Measurements from ENCODE around the gene NCKAP5.
"Not testable (repeated sequence)": the region's sequence is repeated elsewhere in the genome, so short reads cannot be mapped to it uniquely, and the experiment has no call there.

NCKAP5 gene

DNA sequence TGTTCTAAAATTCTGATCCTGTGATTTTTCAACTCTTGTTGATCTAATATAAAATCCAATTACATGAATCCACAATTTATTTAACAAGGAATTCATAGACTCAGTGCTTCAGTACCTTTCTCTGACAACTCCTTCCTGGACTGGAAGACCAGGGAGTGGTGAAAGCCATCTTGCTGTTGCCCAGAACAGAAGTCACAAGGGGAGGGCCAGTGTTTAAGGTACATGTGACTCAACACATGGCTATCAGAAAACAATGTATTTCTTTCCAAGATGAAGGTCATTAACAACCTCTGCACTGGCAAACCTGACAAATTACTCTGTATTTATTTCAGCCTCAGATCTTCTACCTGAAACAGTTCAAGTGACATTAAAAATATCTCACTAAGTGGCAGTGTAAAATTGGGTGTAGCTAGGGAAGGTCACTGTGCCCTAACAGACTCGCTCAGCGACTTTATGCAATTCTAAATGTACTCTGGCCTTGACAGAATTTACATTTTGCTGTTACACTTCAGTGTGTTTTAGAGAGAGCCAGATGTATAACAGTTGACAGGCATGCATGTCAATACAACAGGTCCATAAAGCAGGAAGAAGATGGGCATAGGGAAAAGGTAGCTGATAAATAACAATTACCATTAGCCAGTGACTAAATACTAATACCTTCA, 75.4 kb downstream of the NCKAP5 start:
- DNase-seq = no peak

GRCh38 chr2:133490411-133490980, 77.8 kb downstream of the NCKAP5 start:
- DNase-seq = no peak

DNA sequence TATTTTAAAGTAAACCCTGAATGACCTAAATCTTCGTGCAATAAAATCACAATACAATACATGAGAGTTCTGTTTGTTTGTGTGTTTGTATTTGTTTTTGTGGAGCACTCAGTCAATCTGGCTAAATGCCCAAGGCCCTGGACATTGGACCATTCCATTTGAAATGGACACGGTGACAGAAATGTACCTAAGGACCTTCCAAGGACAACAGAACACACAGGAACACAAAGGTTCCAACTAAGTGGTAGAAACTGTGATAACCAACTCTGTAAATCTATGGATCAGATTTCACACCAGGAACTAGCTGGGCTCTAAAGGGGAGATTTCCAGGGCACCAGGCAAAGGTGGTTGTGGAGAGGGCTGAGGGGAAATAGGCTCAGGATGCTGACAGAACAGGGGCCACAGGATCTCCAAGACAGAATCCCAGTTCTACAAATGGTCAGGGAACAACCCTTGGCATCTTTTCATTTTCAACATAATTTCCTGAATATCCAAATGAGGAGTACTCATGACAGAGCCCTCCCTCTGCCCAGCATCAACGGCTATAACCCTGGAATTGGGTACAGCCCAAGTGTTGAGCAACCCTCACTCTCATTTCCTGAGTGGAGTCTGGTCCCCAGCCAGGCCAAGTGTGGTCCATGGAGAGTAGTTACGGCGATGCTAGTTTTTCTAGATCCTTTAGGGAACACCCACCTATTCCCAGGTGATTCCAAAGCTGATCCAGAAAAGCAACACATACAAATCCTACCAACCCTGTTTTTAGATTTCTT, 78.4 kb downstream of the NCKAP5 start:
- DNase-seq = no peak

DNA sequence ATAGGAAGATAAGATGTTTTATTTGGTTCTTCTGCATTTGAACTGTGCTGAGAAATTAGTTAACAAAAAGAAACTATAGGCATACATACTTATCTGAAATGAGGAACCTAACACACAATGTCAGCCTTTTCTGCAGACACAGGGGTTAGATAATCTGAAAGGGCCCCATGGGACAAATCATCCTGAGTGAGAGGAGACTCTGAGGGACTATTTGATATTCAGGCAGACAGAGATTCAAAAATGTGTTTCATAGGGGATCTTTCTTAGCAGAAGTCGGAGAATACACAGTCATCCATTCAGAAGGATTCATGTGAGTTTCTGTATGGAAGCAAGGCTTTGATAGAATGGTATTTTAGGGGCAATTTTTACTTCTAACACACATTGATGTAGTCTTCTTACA, 79.1 kb downstream of the NCKAP5 start:
- no peak for DNase-seq

DNA sequence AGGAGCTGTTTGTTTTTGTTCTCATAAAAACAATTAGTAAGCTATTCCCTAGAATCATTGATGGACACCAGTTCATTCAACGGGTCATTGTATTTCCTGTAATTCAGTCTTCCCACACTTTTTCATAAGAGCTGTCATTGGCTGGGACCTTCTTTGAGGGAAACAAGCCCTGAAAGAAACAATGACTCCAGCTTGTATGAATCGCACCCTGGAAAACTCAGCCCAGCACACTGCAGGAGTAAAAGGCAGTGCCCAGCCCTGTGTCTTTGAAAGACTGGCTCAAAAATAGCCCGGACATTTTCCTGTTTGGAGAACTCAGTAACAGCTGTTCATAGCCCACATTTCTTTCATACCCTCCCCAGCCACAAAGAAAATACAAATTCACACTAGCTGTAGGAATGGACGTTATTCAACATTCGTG, 81.5 kb downstream of the NCKAP5 start:
- DNase-seq = no peak

- no peak for DNase-seq
Observed at GRCh38 chr2:133485868-133486267, 82.4 kb downstream of the NCKAP5 start.

DNA sequence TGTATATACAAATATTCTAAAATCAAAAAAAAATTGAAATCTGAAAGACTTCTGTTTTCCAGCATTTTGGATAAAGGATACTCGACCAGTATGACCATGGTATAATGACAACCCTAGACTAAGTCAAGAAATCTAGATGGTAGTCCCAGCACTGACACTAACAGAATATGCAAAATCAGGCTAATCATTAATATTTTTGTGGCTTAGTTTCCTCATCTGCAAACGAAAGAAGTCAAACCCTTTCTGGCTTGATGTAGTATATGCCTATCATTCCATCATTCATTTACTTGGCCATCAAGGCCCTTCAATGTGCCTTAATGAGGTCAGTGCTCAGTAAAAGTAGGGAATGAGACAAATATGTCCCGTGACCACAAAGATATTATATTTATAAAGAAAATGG, 83.5 kb downstream of the NCKAP5 start:
- no peak for DNase-seq

DNA sequence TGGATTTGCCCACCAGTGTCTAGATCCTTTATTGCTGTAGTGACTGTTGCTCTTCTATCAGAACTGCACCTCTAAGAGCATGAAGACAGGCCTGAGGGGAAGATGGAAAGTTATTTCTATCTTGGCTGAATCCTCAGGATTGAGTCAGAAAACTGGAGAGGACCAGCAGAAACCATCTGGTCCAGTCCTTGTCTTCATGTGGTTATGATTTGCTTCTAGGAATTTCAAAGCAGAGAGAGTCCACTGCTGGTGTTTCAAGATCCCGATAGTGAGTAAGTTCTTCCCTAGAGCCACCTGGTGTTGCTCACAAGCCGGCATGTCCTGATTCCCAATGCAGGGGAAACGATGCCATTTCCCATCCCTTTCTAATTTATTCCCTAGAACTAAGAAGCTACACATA, 84.2 kb downstream of the NCKAP5 start:
- no peak for DNase-seq

DNA sequence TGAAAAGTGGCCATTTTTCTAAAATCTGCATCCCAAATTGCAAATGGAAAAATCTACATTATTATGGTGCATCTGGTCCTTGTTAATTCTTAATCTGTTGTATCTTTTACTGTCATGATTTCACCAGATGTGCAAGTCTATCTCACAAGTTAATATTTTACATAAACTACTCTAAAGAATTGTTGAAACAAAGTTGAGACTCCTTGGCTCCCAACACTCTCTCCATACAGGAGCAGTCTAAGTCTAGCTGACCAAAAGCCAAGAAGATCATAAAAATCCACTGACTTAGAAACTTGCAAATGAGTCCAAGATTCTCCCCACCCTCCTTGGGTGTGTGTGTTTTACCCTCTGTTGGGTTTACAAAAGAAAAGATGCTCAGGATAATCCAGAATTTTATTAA, 85.1 kb downstream of the NCKAP5 start:
- no peak for DNase-seq

DNA sequence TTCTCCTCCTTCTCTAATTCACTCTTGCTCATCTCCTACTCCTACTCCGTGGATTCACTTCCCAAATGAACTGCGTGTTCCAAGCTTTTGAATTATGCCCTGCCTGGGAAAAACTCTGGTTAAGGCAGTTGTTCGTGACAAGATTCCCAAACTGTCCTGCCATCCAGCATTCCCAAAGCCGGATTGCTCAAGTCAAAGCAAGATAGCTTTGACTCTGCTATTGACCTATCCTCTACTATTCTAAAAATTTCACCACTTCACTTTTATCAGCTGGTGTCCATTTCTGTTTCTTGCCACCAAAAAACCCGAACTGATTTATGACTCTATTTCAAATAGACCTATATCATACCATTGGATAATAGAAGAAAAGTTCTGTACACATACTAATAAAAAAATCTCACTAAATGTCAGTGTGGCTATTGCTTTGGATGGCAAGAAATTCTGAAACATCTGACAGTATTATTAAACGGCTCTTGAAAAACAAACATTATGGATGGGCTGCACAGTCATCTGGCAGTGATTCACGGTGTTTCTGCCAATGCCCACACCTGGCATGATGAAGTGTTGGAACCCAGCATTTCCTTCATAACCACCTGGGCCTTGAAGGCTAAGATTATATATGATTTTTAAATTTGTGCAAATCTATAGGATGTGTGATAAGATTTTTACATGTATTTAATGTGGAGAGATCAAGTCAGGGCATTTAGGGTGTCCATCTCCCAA, 87.4 kb downstream of the NCKAP5 start:
- DNase-seq = no peak

DNA sequence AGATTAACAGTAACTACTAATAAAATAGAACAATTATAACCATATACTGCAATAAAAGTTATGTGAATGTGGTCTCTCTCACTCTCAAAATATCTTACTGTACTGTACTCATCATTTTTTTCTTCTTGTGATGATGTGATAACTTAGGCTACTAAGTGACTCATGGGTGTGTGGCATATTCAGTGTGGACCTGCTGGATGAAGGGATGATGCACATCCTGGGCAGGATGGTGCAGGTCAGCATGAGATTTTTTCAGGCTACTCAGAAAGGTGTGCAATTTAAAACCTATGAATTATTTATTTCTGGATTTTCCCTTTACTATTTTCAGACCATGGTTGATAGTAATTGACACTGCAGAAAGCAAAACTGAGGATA, 90.7 kb downstream of the NCKAP5 start:
- no peak for DNase-seq

DNA sequence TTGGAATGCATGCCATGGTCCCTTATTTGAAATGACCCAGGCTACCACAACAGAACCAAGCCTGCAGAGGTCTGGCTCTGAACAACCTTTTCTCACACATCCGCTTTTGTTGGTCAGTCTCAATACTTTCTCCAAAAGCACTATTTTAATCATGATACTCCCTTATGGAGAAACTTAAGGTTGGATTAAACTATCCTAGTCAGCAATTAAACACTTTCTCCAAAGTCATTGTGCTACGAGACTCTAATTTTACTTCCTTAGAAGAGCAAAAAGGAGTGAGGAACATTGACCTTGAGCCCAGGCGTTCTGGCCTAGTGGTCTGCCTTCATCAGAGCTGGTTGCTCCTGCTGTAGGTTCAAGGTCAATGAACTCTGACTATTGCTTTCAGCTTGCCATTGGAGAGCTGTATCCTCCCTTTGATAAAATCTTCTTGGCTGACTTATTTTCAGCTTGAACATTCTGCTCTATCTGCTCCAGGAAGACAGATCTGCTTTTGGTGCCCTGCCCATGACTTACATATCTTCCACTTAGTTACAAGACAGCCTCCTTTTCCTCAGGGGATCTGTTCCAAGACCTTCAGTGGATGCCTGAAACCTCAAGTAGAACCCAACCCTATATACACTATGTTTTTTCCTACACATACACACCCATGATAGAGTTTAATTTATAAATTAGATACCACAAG, 91.2 kb downstream of the NCKAP5 start:
- DNase-seq = no peak

- no peak for DNase-seq
Observed at GRCh38 chr2:133476286-133476685, 92.0 kb downstream of the NCKAP5 start.

DNA sequence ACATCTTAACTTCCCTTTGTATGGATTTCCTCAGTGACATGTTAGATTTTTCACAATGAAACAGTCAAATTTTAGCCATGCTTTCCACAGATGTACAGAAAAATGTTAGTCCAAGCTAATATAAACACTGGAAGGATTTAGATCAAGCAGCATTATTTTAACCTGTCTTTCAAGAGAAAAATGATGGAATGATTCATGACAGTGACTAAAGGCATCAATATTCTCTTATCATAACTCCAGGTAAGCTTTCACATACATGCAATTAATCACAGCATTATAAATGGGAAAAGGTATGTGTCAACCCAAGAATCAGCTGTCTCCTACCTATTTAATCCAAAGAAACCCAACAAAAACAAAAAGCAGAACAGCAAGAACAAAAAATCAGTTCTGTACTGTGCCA, 92.7 kb downstream of the NCKAP5 start:
- no peak for DNase-seq

GRCh38 chr2:133470446-133470845, 97.8 kb downstream of the NCKAP5 start:
- not testable (repeated sequence) for DNase-seq

- DNase-seq = no peak
Observed at GRCh38 chr2:133462811-133463210, 105.5 kb downstream of the NCKAP5 start.

DNA sequence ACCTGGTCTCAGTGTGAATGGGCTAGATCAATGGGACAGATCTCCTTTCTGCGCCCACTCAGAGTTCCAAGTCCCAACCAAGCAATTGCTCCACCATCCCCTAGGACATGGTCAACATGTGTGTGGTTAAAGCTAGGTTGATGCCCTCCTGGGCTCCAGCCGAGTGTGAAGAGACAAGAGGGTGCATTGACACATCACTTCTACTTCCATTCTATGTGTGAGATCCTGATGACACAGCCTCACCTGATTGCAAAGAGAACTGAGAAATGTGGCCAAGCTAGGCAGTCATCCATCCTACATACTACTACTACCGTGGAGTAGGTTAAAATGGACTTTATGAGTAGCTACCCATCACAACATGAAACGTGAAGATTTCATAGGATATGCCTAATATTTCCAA, 106.8 kb downstream of the NCKAP5 start:
- DNase-seq = no peak

DNA sequence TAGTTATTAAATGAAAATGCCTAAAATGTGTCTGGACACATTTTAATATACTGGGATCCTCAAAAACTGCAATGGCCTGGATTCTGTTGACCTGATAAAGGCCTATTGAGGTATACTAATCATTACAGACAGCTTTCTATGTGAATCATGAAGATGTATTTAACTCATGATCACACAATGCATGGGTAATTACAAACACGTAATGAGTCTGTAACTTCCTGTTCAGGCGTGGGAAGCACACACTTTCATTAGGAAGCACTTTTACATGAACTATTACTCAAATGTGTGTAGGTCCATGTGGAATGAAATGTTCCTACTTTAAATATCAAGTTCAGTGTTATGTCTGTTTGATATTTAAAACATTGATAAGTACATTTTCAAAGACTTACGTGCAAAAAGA, 108.7 kb downstream of the NCKAP5 start:
- DNase-seq = no peak

DNA sequence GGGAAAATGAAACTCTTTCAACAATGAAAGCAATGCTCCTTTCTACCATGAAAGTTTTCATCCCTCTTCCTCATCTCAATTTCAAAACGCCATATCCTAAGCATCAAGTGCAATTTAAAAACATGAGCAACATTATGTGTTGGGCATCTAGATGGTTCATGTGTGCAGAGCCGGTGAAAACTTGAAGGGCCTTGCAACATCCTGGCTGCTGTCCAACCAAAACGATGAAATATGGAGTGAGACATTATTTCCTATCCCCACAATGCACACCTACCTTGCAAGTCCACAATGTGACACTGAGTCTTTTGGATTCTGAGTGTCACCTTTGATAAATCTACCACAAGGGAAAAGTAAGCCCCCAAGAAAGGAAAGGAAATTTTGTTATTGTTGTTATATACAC, 110.0 kb downstream of the NCKAP5 start:
- DNase-seq = no peak

GRCh38 chr2:133457861-133458260, 110.4 kb downstream of the NCKAP5 start:
- no peak for DNase-seq

GRCh38 chr2:133456971-133457370, 111.3 kb downstream of the NCKAP5 start:
- DNase-seq = no peak

DNA sequence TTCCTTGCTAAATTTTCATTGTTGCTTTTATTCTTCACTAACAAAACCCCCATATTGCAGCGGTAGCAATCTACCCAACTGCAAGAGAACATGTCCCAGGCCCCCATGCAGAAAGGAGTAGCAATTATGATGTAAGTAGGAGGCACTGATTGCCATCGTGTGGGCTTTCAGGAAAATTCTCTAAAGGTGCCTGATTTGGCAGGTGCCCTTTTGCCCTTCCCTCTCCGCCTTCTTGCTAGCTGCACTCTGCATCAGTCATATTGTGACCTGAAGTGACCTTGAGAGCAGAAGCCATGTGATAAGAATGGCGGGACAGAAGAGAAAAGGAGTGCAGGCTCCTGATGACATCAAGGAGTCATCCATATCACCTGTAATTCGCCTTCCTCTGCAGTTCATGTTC, 112.1 kb downstream of the NCKAP5 start:
- no peak for DNase-seq

- DNase-seq = no peak
Observed at GRCh38 chr2:133453032-133453431, 115.2 kb downstream of the NCKAP5 start.
